Body of pancreas (tissue), 4 donors: ENCODE data around the gene ATPAF1.

Experiments used
- CTCF ChIP-seq, 7 experiments: fragments of 450-650 bp in 4 of 7; fragments of 200-600 bp in 3 of 7; sonication (generic) in 3 of 7; IDR thresholded peaks; one replicate each; pipeline ENCODE4 v1.5.1; 2016 to 2019; ENCODE audit warnings: antibody characterized with exemption in 7 of 7
- POLR2A ChIP-seq, 3 donors: fragments of 450-650 bp; IDR thresholded peaks; one replicate each; pipeline ENCODE4 v1.6.1; 2016; ENCODE audit warnings: antibody characterized with exemption in 3 of 3, mild to moderate bottlenecking in 2 of 3

GRCh38 chr1:46686255-46686654 lies 18.1 kb upstream of the ATPAF1 start:
- TF ChIP-seq CTCF (IDR thresholded peaks at IDR 0.05), result no peak
- no peak for TF ChIP-seq POLR2A (IDR thresholded peaks at IDR 0.05)
